Measurements from ENCODE around the gene ATG16L1.
A peak's percentile ranks its signal among the peaks of the same experiment; 100 is the strongest.

ATG16L1 gene

GRCh38 chr2:233258211-233258610, 6.7 kb downstream of the ATG16L1 start:
- DNase-seq = no peak

- no peak for DNase-seq
Observed at GRCh38 chr2:233259730-233260129, 8.3 kb downstream of the ATG16L1 start.

DNA sequence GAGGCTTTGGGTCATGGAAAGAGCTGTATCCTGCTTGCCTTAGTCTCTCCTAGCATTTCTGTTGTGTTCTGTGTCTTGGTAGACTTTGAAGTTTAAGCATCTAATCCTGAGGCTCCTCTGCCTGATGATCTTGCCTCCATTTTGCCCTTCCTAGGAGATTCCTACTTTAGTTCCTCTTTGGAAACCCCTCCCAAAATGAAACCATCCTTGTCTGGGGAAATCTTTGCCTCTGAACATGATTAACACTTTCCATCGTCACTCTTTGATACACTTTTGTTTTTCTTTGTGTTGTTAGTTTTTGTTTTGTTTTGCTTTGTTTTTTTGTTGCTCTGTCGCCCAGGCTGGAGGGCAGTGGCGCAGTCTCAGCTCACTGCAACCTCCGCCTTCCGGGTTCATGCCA, 9.2 kb downstream of the ATG16L1 start:
- DNase-seq = no peak

DNA sequence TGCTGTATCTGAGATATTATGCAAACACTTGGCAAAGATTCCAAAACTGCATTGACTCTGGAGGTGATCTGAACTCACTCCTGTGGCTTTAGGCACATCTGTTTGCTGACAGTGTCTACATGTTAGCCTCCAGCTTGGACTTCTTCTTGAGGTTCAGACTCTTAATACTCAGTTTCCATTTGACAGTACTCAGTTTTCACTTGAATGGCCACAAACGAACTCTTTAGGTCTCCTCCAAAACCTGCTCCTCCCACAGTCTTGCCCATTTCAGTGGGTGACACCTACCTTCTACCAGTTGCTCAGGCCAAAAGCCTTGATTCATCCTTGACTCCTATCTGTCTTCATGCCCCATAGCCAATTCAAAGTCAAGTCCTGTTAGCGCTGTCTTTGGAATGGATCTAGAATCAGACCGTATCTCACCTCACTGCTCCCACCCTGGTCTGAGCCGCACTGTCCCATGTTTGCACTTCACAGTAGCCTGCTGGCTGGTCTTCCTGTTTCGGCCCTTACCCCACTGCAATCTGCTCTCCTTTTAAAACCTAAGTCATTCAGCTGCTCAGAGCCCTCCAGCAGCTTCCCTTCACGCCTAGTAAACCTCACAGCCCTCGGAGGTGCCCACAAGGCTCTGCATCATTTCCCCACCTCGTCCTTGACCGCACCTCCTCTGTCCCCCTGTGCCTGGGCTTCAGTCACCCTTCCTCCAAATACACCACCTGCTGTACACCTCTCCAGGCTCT, 10.5 kb downstream of the ATG16L1 start:
- DNase-seq = no peak

- DNase-seq = no peak
Observed at GRCh38 chr2:233262562-233262961, 11.1 kb downstream of the ATG16L1 start.

DNA sequence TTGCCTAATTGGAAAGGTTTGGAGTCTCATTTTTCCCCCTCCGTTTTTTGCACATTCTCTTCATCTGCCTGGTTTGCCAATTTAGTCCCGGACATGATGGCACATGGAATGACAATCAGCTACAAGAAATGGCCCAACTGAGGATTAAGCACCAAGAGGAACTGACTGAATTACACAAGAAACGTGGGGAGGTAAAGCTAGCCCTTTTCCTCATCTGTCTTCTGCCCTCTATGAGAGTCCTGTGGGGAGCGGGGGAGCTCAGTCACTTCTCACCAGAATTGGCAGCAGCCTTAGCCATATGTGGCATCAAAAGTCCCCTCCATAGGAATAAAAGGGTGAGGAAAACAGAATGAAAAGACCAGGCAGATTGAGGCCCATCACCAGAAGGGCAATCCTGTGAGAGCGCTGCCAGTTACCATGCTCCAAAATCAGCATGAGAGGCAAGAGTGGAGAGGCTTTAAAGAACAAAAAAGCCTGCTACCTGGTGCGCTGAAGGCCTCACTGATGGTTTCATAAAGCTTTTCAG, 11.6 kb downstream of the ATG16L1 start:
- no peak for DNase-seq

GRCh38 chr2:233264667-233265066, 13.2 kb downstream of the ATG16L1 start:
- no peak for DNase-seq

GRCh38 chr2:233265899-233266431, 14.5 kb downstream of the ATG16L1 start:
- peak in 12 of 58 donors; percentile 4 to 35 (median 19) for DNase-seq

GRCh38 chr2:233266481-233266880, 15.0 kb downstream of the ATG16L1 start:
- no peak for DNase-seq

- no peak for DNase-seq
Observed at GRCh38 chr2:233267516-233268245, 16.2 kb downstream of the ATG16L1 start.

DNA sequence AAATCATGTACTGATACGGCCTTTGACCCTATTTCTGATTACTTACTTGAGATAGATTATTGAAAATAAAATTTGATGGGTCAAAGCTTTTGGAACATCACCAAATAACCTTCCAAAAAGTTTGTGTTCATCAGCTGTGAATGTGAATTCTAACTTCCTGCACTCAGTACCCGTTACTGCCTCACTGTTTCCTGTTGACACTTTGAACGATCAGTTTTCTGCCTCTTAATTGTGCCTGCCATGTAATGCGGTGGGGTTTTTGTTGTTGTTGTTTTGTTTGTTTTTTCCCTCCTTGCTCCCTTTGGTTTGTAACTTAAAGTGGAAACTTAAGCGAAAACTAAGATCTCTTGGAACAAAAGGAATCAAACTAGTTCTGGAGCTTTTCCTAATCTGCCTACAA, 18.9 kb downstream of the ATG16L1 start:
- no peak for DNase-seq

DNA sequence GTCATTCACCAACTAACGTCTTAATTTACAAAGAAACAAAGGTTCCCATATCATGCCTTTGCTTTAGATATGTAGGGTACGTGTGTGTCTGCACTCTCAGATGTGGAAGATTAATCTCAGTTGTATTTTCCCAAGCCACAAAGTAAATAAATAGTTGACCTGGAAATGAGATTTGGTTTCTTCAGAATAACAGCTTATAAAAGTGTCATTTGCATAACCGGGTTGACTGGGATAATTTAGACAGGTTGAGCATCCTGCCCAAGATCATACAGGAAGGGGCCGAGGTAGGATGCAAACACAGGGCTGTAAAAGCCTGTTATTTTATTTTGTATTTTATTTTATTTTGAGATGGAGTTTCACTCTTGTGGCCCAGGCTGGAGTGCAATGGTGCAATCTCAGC, 19.5 kb downstream of the ATG16L1 start:
- no peak for DNase-seq

GRCh38 chr2:233271693-233272092, 20.2 kb downstream of the ATG16L1 start:
- no peak for DNase-seq

DNA sequence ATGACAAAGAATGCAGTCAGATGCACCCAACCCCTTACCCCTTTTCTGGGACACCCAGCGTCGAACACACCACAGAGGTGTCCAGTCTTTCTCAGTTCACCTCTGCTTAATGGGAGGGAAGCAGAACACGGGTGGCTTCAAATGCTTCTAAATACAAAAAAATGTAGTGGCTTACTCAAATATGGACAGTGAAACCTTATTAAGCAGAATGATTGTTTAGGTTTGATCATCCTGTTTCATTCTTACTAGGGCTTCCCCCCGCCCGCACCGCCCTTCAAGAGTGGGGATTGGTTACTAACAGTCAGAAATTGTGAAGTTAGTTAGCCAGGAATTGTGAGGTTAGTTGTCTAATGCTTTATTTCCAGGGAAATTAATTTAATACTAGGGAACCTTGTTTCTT, 21.6 kb downstream of the ATG16L1 start:
- no peak for DNase-seq

- no peak for DNase-seq
Observed at GRCh38 chr2:233275223-233275622, 23.8 kb downstream of the ATG16L1 start.

DNA sequence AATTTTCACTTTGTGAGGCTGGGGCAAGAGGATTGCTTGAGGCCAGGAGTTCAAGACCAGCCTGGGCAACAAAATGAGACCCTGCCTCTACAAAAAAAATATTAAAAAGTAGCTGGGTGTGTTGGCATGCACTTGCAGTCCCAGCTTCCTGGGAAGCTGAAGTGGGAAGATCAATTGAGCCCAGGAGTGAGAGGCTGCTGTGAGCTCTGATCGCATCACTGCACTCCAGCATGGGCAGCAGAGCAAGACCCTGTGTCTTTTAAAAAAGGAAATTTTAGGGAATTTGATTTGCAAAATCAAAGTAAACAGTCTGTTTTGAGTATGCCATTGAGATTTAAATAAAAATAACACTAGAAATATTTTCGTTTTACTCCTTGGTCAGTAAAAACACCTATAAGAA, 27.4 kb downstream of the ATG16L1 start:
- no peak for DNase-seq

DNA sequence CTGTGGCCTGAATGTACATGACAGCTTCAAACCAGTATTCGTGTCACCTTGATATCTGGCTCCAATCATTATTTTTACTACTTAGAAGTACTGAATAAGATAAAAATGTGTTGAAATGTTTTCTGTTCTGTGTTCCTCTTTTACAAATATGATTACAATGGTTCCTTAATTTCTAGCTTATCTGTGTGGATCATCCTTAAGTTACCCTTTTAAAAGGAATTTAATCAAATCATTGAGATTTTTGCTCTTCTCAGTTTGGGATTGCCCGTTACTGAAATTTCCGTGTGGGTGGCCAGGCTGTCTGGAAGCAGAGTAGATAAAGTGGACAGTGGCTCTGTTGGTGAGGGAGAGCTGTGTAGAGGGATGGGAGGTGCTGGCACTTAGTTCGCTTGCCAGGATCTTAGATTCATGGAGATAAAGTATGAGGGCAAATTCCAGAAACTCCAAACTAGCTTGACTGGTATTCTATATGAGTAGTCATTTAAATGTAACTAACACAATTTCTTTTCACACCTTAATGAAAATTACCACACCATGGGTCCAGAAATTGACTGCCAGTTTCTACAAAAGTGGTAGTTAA, 28.7 kb downstream of the ATG16L1 start:
- no peak for DNase-seq

DNA sequence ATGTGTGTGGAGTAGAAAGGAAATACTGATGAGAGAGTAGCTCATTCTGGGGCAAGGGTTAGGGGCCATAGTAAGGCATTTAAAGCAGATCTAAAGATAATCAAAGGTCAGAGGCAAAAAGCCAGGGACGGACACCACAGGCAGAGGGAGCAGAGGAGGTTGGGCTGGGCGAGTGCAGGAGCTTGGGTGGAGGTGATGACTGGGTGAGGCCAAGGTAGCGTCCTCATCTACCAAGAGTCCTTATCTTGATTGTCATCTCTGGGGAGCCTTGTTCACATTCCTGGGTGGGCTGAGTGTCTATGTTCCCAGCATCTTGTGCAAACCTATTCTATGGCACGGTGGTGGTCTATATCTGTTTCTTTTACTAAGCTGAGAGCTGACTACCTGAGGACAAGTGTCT, 30.1 kb downstream of the ATG16L1 start:
- no peak for DNase-seq

DNA sequence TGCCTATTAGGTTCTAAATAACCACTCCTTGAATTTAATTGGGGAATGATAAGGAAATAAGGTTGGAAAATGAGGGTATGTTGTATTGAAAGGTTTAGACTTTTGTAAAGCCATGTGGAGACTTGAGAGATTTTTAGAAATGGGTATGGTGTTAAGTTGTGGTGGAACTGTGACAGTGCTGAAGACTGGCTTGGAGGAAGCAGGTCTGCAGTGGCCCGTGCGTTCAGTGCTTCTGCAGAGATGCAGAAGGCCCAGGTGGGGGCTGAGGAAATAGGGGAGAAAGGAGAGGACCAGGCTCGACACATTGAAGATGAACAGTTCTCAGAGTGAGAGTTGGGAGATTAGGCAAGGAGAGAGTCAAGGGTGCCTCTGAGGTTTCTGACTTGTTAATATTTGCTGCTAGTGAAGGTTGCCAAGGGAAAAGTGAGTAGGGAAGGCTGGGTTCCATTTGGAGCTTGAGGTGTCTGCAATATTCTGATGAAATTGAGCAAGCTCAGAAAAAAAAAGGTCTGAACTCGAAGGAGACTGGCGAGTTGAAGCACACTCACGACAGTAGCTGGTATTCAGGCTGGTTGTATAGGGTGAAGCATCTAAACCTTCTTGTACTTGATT, 30.6 kb downstream of the ATG16L1 start:
- no peak for DNase-seq

DNA sequence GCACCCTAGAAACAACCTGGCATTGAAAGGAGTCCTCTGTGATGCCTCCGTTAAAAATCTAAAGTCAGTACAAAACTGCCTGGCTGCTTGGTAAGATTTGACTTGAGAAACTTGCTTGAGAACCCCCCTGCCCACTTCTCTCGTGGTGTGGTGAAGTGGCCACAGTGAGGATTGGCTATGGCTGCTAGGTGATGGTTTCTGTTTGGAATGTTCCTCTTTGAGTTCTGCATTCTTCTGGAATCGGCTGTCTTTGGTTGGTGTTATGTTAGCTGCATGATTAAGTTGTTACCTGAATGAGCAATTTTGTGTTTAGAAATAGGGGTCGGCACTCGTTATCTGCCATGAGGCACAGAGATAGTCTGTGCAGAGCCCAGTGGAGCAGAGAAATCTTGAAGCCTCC, 34.4 kb downstream of the ATG16L1 start:
- DNase-seq = no peak

DNA sequence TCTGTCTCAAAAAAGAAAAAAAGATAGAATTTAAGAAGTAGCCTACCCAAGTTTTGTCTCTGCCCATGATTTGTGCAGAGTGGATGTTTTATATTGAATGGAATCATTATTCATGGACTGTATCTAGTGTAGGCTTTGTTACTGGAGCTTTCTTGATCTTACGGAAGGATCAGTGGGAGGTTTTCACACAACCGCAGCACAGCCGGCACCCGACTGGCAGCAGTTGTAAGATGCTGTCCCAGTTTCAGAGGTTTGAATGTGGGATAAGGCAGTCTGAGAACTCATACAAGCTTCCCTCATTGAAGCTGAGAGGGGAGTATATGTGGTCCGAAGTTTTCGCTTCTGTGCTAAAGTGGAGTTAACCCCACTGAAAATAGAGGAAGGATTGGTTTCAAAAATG, 36.4 kb downstream of the ATG16L1 start:
- peak in 11 of 58 donors; percentile 5 to 45 (median 17) for DNase-seq

DNA sequence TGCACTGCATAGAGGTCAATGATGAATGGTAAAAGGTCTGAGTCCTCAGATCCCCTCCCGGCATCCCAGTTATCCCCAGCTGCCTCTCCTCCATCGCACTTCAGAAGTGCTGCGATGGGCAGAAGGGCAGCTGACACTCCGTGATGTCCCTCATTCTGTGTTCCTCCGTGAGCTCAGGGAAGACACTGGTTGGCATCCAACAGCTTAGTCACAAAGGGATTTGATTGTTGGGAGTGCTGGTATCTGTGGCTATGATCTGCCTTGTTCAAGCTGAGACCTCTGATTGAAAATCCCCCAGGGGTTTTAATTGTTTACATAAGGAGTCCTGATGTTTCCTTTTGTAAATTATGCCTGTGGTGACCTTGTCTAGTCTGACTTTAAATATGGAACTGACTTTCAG, 37.2 kb downstream of the ATG16L1 start:
- DNase-seq = peak in 19 of 58 donors; percentile 3 to 66 (median 23)
